ENCODE data around the gene SAPCD2. TPM values are rescaled to one million over a fixed set of nuclear protein-coding genes. Genes with fewer than 3 reads are reported as not detected.
"Not testable (repeated sequence)": the region's sequence is repeated elsewhere in the genome, so short reads cannot be mapped to it uniquely, and the experiment has no call there.

Gene SAPCD2, protein sequence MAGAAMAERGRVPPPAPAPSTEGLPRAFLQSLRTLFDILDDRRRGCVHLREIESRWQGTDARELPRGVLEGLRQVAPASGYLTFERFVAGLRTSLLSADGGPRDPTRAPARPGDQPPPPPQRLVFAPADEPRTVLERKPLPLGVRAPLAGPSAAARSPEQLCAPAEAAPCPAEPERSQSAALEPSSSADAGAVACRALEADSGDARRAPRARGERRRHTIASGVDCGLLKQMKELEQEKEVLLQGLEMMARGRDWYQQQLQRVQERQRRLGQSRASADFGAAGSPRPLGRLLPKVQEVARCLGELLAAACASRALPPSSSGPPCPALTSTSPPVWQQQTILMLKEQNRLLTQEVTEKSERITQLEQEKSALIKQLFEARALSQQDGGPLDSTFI
- polyA plus RNA-seq (ENCODE audit: insufficient read length in 3 of 3) = 1 to 10 TPM; 5.4 to 6.2 (median 5.9) TPM

DNA sequence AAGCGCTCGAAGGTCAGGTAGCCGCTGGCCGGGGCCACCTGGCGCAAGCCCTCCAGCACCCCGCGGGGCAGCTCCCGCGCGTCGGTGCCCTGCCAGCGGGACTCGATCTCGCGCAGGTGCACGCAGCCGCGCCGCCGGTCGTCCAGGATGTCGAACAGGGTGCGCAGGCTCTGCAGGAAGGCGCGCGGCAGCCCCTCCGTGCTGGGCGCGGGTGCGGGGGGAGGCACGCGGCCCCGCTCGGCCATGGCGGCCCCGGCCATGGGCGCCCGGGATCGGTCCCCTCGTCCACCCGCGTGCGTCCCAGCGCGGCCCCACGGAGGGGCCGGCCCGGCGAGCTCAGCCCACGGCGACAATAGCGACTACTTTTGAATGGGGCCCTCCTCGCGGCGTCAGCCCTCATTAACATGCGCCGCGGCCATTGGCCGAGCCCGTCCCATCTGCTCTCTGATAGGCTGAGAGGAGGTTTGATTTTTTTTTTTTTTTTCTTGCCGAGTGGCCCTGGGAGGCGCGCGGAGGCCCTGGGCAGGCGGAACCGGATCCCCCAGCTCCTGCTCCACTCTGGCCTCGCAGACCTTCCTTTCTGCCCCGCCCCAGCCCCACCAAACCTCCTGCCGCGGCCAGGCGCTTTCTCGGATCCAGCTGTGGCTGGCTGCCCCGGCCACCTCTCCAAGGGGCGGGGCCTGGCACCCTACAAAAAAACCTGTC, at the start of gene SAPCD2:
TSS of gene SAPCD2 (minus strand) at position 357 of the 705 bp plus-strand sequence. CDS start at position 260, 97 bp downstream.
- DNase-seq (ENCODE audit: low read depth in 3 of 3, low spot score in 2 of 3) = peak in 1 of 3 donors; percentile 69

DNA sequence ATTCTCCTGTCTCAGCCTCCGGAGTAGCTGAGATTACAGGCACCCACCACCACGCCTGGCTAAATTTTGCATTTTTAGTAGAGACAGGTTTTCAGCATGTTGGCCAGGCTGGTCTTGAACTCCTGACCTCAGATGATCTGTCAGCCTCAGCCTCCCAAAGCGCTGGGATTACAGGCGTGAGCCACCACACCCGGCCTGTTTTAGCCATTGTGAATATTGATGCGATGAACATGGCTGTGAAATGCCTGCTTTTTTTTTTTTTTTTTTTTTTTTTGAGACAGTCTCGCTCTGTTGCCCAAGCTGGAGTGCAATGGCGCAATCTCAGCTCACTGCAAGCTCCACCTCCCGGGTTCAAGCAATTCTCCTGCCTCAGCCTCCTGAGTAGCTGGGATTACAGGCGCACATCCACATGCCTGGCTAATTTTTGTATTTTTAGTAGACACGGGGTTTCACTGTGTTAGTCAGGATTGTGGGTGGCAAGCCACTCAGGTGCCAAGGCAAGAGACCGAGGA, 47.8 kb upstream of the SAPCD2 start:
- DNase-seq (ENCODE audit: low read depth in 3 of 3, low spot score in 2 of 3) = not testable (repeated sequence)

DNA sequence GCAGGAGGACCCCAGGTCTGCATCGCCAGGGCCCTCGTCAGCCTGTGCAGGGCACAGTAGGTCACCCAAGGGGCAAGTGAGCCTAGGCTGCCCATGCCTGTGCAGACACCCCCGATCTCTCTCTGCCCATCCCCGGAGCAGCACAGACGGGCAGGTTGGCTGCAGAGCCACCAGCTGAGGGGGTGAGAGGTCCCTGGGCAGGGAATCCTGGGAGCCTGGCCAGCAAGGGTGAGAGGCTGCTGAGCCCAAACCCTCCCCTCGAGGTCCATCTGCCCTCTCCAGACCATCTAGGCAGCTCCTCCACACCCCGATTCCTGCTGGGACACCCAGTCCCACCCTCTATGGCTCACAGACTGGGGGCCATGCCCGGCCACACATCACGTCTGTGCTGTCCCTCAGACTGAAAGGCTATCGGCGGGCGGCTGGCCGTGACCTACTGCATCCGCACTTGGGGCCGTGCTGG, 46.9 kb upstream of the SAPCD2 start:
- DNase-seq (ENCODE audit: low read depth in 3 of 3, low spot score in 2 of 3) = no peak

DNA sequence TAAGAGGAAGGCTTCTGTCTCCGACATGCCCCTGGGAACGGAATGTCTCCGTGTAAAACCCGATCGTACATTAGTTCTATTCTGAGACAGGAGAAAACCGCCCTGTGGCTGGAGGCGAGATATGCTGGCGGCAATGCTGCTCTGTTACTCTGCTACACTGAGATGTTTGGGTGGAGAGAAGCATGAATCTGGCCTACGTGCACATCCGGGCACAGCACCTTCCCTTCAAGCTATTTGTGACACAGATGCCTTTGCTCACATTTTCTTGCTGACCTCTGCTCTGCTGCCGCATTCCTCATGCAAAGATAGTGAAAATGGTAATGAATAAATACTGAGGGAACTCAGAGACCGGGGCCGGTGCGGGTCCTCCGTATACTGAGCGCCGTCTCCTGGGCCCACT, 46.4 kb upstream of the SAPCD2 start:
- DNase-seq (ENCODE audit: low read depth in 3 of 3, low spot score in 2 of 3) = no peak

DNA sequence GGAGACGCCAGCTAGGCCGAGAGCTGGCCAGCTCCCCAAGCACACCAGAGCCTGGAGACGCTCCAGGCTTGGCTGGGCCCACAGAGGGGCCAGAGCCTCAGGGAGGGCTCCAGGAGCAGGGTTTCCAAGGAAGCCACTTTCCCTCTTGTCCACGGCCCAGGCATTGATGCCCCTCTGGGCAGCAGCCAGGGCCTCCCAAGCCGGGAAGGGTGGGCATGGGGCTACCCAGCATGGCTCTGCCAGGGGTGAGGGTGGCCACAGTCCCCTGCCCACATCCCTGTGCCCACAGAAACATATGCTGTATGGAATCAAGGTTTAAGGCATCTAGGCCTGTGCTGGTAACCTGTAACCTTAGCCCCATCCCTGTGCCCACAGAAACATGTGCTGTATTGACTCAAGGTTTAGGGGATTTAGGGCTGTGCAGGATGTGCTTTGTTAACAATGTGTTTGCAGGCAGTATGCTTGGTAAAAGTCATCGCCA, 45.7 kb upstream of the SAPCD2 start:
- no peak for DNase-seq (ENCODE audit: low read depth in 3 of 3, low spot score in 2 of 3)

DNA sequence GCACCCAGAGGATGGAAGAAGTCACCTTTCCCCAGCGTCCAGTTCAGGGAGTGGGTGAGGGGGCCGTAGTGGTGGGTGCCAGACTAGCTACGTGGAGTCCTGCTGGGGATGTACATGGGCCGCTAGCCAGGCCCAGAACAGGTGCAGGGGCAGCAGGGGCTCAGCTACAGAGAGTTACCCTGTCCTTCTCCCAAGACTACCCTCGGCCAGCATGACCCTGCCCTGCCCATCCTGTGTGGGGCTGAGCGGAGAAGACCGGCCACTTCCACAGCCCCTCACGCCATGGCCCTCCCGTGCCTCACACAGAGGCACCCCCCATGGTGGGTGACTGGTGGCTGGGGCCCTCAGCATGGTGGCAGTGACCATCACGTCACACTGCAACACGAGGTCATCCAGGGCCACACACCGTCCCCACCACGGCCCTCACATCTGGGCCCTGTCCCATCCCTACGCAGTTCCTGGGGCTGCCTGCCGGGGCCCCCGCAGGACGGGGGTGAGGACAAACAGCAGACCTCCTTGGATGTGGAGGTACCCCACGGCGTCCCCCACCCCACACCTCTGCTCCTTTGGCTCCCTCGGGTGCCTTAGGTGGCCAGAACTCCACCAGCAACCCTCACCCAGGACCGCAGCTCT, 45.2 kb upstream of the SAPCD2 start:
- DNase-seq (ENCODE audit: low read depth in 3 of 3, low spot score in 2 of 3) = no peak

DNA sequence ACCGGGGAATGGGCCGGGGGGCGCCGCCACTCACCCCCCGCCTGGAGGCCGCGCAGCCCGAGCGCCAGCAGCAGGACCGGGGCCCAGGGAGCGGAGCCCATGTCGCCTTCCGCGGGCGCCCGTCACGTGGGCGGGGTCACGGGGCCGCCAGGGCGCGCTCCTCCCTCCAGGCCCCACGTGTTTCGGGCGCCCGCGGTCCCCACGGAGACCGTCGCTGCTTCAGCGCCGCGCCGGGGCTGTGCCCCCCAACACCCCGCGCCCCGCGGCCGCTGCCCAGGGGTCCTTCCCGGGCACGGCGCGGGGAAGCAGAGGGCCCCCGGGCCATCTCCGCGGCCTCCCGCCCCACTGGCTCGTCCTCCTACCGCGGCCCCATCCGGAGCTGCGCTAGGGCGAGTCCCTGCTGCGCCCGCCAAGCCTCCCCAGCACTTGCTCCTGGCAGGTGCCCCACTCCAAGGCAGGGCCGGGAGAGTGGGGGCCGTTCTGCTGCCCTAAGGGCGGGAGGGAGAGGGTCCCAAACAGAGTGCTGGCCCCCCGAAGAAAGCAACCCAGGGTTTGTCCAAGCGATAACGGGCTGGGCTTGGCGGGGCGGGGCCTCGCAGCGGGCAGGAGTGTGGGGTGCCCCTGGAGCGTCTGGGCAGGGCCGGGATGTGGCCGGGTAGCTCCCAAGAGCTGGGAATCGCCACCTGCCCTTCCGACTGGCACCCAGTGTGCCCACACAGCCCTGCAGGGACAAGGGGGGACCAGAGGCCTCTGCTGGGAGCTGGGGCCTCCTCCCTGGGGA, 44.4 kb upstream of the SAPCD2 start, which contains the start of gene DPP7:
TSS of gene DPP7 (minus strand) at position 121 of the 781 bp plus-strand sequence. CDS start at position 101, 20 bp downstream.
- no peak for DNase-seq (ENCODE audit: low read depth in 3 of 3, low spot score in 2 of 3)

DNA sequence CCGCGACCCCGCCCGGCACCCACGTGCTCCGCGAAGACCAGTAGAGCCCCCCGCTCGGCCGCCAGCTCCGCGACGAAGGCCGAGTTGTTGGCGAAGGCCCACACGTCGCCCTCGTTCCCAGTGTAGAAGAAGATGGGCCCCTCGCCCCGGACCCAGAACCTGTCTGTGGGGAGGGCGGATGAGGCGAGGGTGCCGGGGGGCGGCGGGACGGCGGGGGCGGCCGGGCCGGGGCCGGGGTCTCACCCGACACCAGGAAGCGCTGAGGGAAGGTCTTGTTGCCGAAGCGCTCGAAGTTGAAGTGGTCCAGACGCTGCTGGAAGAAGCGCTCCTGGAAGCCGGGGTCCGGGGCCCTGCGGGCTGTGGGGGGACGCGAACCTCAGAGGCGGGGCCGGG, 43.9 kb upstream of the SAPCD2 start:
- DNase-seq (ENCODE audit: low read depth in 3 of 3, low spot score in 2 of 3) = no peak

DNA sequence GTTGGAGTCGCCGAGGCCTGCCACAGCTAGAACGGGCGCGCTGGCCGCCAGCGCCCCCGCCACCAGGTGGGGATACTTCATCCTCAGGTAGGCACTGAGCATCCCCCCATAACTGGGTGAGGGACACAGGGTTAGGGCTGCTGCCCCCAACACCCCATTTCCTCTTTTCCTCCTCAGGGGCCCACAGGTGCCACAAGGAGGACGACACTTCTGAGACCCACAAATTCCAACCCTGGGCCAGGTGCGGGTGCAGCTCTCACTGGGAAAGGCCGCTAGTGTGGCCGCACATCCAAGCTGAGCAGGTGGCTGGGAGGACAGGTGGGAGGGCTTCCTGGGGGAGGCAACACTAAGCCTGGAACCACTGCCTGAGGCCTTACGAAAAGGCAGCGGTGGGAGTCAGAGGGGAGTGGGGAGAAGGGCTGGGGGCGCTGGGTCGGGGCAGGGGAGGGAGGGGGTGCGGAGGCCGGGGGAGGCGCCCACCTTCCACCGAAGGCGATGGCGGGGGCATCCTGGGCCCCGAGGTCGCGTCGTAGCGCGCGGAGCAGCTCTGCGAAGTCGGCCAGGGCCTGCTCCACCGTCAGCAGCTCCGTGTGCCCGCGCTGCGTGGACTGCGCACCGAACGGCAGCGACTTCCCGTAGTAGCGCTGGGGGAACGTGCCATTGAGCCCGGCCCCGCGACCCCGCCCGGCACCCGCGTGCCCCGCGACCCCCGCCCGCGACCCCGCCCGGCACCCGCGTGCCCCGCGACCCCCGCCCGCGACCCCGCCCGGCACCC, 43.2 kb upstream of the SAPCD2 start:
- no peak for DNase-seq (ENCODE audit: low read depth in 3 of 3, low spot score in 2 of 3)

DNA sequence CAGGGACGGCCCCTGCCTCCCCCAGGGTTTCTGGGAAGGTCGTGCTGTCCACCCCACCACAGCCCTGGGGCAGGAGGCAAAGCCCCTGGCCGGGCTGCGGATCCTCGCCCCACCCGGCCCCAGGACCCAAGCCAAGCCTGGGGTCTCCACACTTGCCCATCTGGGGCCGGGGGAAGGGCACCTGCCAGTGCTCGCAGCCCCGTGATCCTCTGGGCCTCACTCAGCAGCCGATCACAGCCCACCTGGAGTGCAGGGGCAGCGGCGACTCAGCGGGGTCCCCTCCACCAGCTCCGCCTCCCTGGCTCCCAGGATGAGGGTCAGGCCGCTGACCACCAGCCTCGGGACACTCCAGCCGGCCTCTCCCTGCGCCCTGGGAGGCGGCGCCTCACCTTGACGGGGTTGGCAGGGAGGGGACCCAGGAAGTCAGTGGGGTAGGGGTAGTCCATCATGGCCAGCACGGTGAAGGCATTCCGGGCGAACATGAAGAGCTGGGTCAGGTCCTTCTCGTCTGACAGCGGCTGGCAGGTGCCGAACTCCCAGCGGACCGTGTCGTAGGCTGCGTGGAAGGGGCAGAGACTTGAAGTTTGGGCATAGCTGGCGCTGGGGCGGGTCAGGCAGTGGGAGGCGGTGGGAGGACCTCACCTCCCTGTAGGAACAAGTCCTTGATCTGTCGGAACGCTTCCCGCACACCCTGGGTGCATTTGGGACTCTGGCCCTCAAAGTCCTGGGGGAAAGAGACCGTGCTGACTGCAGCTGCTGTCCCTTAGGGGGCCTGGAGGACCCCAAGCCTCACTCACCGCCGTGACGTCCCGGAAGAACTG, 42.4 kb upstream of the SAPCD2 start:
- no peak for DNase-seq (ENCODE audit: low read depth in 3 of 3, low spot score in 2 of 3)

DNA sequence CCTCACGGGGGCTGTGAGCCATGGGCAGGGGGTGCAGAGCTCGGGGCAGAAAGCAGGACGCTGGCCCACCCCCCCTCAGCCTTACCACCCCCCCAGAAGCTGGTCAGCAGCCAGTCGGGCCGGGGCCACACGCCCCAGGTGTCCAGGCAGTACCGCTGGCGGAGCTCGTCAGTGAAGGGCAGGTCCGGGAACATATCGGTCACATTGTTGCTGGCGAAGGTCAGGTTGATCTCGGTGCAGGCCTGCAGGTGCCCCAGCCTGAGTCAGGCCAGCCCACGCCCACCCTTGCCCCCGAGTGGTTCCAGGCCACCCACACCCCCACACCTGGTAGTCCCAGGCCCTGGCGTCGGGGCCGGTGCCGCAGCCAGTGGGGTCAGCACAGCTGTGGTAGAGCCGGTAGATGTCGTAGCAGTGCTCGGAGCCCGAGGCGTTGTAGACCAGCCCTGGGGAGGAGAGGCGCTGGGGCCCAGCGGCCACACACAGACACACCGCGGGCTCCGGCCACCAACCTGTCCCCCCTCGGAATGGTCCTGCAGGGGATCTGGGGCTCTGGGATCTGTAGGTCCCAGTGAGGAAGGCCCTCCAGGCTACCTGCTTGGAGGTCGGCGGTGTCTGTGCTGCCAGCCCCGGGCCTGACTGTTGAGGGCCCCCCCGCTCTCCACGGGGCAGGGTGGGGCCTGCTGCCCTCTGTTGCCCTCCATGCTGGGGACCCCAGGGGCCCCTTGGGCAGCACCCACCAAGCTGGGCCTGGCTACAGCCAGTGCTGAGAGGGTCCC, 41.6 kb upstream of the SAPCD2 start:
- DNase-seq (ENCODE audit: low read depth in 3 of 3, low spot score in 2 of 3) = no peak

DNA sequence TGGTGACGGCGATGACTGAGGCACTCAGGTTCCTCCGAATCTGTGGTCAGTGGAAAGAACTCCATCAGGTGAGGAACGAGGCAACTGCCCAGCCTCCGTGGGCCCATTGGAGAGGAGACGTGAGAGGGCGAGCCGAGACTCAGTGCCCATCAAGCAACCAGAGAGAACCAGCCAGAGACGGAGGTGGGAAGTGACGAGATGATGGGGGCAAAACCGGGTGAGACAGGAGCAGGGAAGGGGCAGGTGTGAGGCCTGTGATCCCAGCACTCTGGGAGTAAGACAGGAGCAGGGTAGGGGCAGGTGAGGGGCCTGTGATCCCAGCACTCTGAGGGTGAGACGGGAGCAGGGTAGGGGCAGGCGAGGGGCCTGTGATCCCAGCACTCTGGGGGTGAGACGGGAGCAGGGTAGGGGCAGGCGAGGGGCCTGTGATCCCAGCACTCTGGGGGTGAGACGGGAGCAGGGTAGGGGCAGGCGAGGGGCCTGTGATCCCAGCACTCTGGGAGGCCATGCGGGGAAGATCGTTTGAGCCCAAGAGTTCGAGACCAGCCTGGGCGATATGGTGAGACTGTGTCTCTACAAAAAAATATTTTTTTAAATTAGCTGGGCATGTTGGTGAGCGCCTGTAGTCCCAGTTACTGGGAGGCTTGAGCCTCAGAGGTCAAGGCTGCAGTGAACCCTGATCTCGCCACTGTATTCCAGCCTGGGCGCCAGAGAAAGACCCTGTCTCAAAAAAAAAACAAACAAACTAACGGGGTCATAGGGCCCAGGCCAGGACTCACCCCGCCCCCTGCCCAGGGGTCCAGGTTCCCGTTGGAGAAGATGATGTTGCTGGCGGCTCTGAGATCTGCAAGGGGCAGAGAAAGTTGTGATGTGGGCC, 40.8 kb upstream of the SAPCD2 start:
- no peak for DNase-seq (ENCODE audit: low read depth in 3 of 3, low spot score in 2 of 3)

DNA sequence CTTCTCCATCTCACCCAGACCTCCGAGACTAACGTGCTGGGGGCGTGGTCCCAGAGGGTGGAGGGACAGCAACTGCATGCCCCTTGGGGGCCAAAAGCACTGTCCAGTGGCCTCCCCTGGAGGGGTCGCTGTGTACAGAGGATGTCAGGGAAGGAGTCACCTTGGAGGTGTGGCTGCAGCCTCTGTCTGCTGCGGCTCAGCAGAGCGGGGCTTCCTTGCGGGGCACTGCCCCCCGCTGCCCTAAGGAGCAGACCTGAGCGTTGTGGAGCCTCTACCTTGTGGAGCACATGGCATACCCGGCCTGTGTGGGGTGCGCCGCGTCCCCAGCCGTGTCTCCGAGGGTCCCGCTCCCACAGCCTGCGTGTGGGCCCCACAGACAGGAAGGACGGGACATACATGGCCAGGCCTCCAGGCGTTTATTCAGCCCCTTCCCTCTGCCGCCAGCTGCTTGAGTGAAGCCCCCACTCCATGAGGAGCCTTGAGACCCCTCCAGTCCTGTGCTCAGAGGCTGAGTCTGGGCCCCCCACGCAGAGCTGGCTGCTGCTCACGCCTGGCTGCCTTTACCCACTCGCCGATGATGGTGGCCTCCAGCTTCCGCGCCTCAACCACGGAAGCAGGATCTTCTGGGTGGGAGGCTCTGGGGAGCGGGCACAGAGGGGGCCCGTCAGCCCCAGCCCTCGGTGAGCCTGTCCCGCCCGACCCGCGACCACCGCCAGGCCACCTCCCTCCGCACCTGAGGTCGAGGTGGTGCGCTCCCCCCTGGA, 40.0 kb upstream of the SAPCD2 start:
- DNase-seq (ENCODE audit: low read depth in 3 of 3, low spot score in 2 of 3) = no peak

DNA sequence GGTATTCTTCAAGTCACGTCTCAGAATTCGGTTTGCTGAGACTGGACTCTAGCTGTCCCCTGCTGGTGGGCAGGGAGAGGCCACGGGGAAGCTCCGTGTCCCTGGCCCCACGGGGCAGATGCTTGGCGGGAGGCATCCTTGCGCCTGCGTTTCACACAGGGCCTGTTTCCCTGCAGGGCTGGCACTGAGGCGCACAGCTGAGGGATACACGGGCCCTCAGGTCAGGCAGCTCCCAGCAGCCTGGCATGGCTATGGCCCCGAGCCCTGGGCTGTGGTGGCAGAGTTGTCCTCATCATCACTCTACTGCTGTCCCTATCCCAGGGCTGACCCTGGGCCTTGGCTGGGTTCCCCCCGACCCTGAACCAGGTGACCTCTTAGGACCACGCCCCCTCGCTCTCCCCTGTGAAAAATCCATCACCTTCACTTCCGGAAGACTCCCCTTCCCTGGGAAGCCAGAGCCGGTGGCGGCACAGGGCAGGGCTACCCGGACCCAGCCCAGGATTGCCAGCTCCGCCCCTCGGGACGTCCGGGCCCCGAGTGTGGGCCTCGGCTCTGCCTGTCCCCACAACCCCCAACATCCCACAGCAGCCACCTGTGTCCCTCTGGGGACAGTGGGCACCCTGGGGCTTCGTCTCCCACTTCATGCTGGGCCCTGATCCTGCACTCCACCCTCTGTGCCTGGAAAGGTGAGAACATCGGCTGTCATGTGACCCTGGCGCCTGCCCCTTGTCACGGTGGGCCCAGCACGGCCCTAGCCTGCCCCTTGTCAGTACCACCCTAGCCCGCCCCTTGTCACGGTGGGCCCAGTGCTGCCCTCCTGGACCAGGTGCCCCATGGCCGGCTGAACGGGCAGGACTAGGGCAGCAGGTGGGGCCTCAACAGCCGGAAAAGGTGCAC, 39.1 kb upstream of the SAPCD2 start:
- DNase-seq (ENCODE audit: low read depth in 3 of 3, low spot score in 2 of 3) = no peak

DNA sequence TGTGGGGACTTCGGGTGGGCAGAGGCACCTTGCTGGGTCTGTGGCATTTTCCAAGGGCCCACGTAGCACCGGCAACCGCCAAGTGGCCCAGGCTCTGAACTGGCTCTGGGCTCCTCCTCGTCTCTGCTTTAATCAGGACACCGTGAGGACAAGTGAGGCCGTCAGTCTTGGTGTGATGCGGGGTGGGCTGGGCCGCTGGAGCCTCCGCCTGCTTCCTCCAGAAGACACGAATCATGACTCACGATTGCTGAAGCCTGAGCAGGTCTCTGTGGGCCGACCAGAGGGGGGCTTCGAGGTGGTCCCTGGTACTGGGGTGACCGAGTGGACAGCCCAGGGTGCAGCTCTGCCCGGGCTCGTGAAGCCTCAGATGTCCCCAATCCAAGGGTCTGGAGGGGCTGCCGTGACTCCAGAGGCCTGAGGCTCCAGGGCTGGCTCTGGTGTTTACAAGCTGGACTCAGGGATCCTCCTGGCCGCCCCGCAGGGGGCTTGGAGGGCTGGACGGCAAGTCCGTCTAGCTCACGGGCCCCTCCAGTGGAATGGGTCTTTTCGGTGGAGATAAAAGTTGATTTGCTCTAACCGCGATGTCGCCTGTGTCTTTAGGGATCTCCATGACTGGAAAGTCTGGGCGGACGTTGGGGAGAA, 38.4 kb upstream of the SAPCD2 start:
- DNase-seq (ENCODE audit: low read depth in 3 of 3, low spot score in 2 of 3) = no peak
